Right lobe of liver (tissue), 6 donors: ENCODE results near the gene C1QL3. TPM values are rescaled to one million over a fixed set of nuclear protein-coding genes. Genes with fewer than 3 reads are reported as not detected.

Experiments
- ATAC-seq, 4 donors: fragments of 200-7000 bp; cut with Tn5 transposase; one replicate each; pipeline ENCODE4 v1.9.1; 2020; ENCODE audit warnings: mild to moderate bottlenecking in 4 of 4, moderate library complexity in 4 of 4
- DNase-seq, 3 donors: peaks; one replicate each; pipeline ENCODE4 v3.0.0-alpha.2; 2020
- H3K27ac ChIP-seq, 3 donors: fragments of 200-600 bp; one replicate each; pipeline ENCODE4 v1.8.0; 2022
- H3K27me3 ChIP-seq, 2 donors: fragments of 200-600 bp; one replicate each; pipeline ENCODE4 v1.8.0; 2022
- H3K36me3 ChIP-seq, 4 donors: fragments of 200-600 bp; sonication (generic) in 1 of 4; one replicate each; pipeline versions ENCODE4 v1.5.1 to v1.8.0; 2017 to 2022; ENCODE audit warnings: control low read depth in 1 of 4
- H3K4me1 ChIP-seq, 4 donors: fragments of 200-600 bp; sonication (generic) in 1 of 4; one replicate each; pipeline versions ENCODE4 v1.5.1 to v1.8.0; 2017 to 2022; ENCODE audit warnings: control low read depth in 1 of 4
- H3K4me3 ChIP-seq, 3 donors: fragments of 200-600 bp; one replicate each; pipeline ENCODE4 v1.8.0; 2022
- H3K9me3 ChIP-seq, 4 donors: fragments of 200-600 bp; sonication (generic) in 1 of 4; one replicate each; pipeline versions ENCODE4 v1.5.1 to v1.8.0; 2017 to 2022; ENCODE audit warnings: control low read depth in 1 of 4
- CTCF ChIP-seq, 4 donors: fragments of 200-600 bp in 3 of 4; fragments of 450-650 bp in 1 of 4; IDR thresholded peaks; one replicate each; pipeline versions ENCODE4 v1.5.1 to v1.8.0; 2016 to 2022; ENCODE audit warnings: antibody characterized with exemption in 4 of 4, mild to moderate bottlenecking in 2 of 4
- POLR2A ChIP-seq: fragments of 450-650 bp; IDR thresholded peaks from one replicate; pipeline ENCODE4 v1.6.1; 2017; ENCODE audit warnings: antibody characterized with exemption, mild to moderate bottlenecking
- WGBS: methylation state at CpG from one replicate; pipeline ENCODE4 v1.1.6; 2018; ENCODE audit warnings: low coverage, low lambda C conversion rate; ENCODE audit not compliant: insufficient coverage; ENCODE audit errors: missing lambda C conversion rate; 5-methylcytosine and 5-hydroxymethylcytosine counted together
- intact Hi-C, 2 donors: fragments of 100-400 bp; cut with DNase I; formaldehyde crosslinking; loops; one replicate each; pipeline versions ENCODE4 v1.11.2 to v1.14.1; 2022
- total RNA-seq, 6 experiments: library from RNA; depleted of rRNA in 2 of 6; stranded (reverse); fragments of >200 nt in 2 of 6; fragmentation: NEBNext Ultra II Directional in 3 of 6; extraction: Animal tissue kit (Norgen Biotek cat#: 25700) in 3 of 6; gene quantifications; one replicate each; pipeline versions ENCODE4 v1.1.0 to v1.2.4, GENCODE V29; 2016 to 2023
- donor health status: DM: no; HTN: yes; CAD: no.
- donor health status: DM: no; HTN: no; CAD: no.
- donor health status: DM: no; HTN: no; CAD: no.
- donor health status: DM: no; HTN: yes; CAD: no.
- donor health status: DM: no; HTN: yes; CAD: no.

Gene C1QL3
- total RNA-seq, 6 experiments from 2014 or later: not detected

- DNase-seq: no peak
- TF ChIP-seq POLR2A: no peak
- no peak for TF ChIP-seq CTCF (IDR thresholded peaks at IDR 0.05)
- intact Hi-C loops: no loop called here
- WGBS: 77% methylated on average over 10 of the region's 10 CpGs
- Histone ChIP-seq H3K4me3 (no peak overlapping the region), H3K36me3 (no peaks in the 10 kb centered on the region), H3K4me1 (no peaks in the 10 kb centered on the region), H3K9me3 (no peaks in the 10 kb centered on the region), H3K27me3 (no peaks in the 10 kb centered on the region), H3K27ac (no peak overlapping the region)
- no peak for ATAC-seq
These were observed 27.7 kb downstream of the C1QL3 start for GRCh38 chr10:16493884-16494536.

- WGBS: 57% methylated on average over 2 of the region's 2 CpGs
- ATAC-seq (no peak), DNase-seq (no peak)
- Histone ChIP-seq H3K27ac (no peak overlapping the region), H3K4me3 (no peak overlapping the region), H3K9me3 (no peaks in the 10 kb centered on the region), H3K27me3 (no peaks in the 10 kb centered on the region), H3K36me3 (peaks cover 0 to 4% (median 0%) of the 10 kb centered on the region in 4 donors), H3K4me1 (no peaks in the 10 kb centered on the region)
- TF ChIP-seq CTCF (IDR thresholded peaks at IDR 0.05) (no peak), POLR2A (no peak)
- intact Hi-C loops: no loop called here
These were observed 29.7 kb downstream of the C1QL3 start for GRCh38 chr10:16491933-16492332.

- no peak for DNase-seq
- intact Hi-C loops: no loop called here
- no peak overlapping the region for H3K27ac ChIP-seq
- H3K4me1 ChIP-seq: no peaks in the 10 kb centered on the region
- WGBS: 95% methylated on average over 3 of the region's 3 CpGs
- no peaks in the 10 kb centered on the region for H3K27me3 ChIP-seq
- peaks cover 0 to 4% (median 0%) of the 10 kb centered on the region in 4 donors for H3K36me3 ChIP-seq
- no peaks in the 10 kb centered on the region for H3K9me3 ChIP-seq
- TF ChIP-seq CTCF (IDR thresholded peaks at IDR 0.05) (no peak), POLR2A (no peak)
- no peak overlapping the region for H3K4me3 ChIP-seq
- no peak for ATAC-seq
These were observed 31.2 kb downstream of the C1QL3 start for GRCh38 chr10:16490511-16490910.

- Histone ChIP-seq H3K9me3 (no peaks in the 10 kb centered on the region), H3K4me3 (no peak overlapping the region), H3K36me3 (peaks cover 0 to 6% (median 0%) of the 10 kb centered on the region in 4 donors), H3K27me3 (no peaks in the 10 kb centered on the region), H3K27ac (no peak overlapping the region), H3K4me1 (no peaks in the 10 kb centered on the region)
- ATAC-seq (no peak), DNase-seq (no peak)
- intact Hi-C loops: no loop called here
- WGBS: 93% methylated on average over 9 of the region's 11 CpGs
- no peak for TF ChIP-seq CTCF (IDR thresholded peaks at IDR 0.05)
- TF ChIP-seq POLR2A: no peak
These were observed 38.3 kb downstream of the C1QL3 start for GRCh38 chr10:16483241-16483917.
